Activated naive CD4-positive, alpha-beta T cell treated with anti-CD3 and anti-CD28 coated beads for 36 hours (primary cell): ENCODE results near the gene CGB7. TPM values are rescaled to one million over a fixed set of nuclear protein-coding genes. Genes with fewer than 3 reads are reported as not detected.
"Not testable (repeated sequence)": the region's sequence is repeated elsewhere in the genome, so short reads cannot be mapped to it uniquely, and the experiment has no call there.

Experiments
- CTCF ChIA-PET: fragments of 350-600 bp; sonication (Branson Sonifier 250); formaldehyde crosslinking; loops from one replicate; lab custom pipeline; 2021; ENCODE audit warnings: antibody characterized with exemption; lab: Charles Lee
- DNase-seq: peaks from one replicate; pipeline ENCODE4 v3.0.0-alpha.2; 2020
- H3K27ac Mint-ChIP-seq: one replicate; pipeline ENCODE4 v1.8.0; 2021; ENCODE audit warnings: mild to moderate bottlenecking, mixed read lengths
- H3K27me3 Mint-ChIP-seq: one replicate; pipeline ENCODE4 v1.8.0; 2021; ENCODE audit warnings: low read depth, mixed read lengths
- H3K36me3 Mint-ChIP-seq: one replicate; pipeline ENCODE4 v1.8.0; 2021; ENCODE audit warnings: low read depth, mixed read lengths
- H3K4me1 Mint-ChIP-seq: one replicate; pipeline ENCODE4 v1.8.0; 2021; ENCODE audit warnings: low read depth, mixed read lengths
- H3K4me3 Mint-ChIP-seq: one replicate; pipeline ENCODE4 v1.8.0; 2021; ENCODE audit warnings: mild to moderate bottlenecking, moderate library complexity, mixed read lengths
- H3K9me3 Mint-ChIP-seq: one replicate; pipeline ENCODE4 v1.8.0; 2021; ENCODE audit warnings: mixed read lengths
- intact Hi-C: fragments of 100-400 bp; cut with micrococcal nuclease; formaldehyde crosslinking; loops from one replicate; pipeline ENCODE4 v1.15.1; 2023
- total RNA-seq, 2 experiments: library from RNA; stranded (reverse); gene quantifications; one replicate each; pipeline ENCODE4 v1.2.3, GENCODE V29; 2021

The CGB7 gene
- total RNA-seq, 2 experiments from 2014 or later = not detected

DNA sequence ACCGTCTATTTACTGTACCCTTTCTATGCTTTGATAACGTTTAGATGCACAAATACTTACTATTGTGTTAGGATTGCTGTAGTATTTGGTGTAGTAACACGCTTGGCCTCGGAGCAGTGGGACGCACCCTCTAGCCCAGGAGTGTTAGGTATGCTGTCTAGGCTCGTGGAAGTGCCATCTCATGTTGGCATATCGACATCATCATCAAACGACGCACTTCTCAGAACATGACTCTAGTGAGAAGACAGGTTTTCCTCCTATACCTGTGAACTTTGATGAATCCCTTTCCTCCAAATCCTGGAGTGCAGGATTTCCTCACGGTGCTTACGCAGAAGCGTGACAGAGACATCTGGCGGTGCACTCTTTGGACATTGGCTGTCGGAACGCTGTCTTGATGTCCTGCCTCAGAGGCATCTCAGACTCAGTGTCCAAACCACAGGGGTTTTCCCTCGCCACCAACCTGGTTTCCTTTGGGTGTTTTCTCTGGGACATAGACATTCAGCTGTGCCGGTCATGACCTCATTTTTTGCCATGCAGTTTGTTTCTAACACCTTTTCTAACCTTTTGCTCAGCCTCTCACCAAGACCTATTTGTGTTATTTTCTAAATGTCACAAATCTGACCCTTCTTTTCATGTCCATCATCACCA, 34.0 kb upstream of the CGB7 start:
- Mint-ChIP-seq H3K4me3 (no peak overlapping the region), H3K36me3 (peaks cover 45% of the 10 kb centered on the region), H3K27ac (peak overlapping the region; percentile 33)

GRCh38 chr19:49086296-49086695, 28.7 kb upstream of the CGB7 start:
- peaks cover 39% of the 10 kb centered on the region for H3K36me3 Mint-ChIP-seq
- DNase-seq = no peak
- peaks cover 40% of the 10 kb centered on the region for H3K4me1 Mint-ChIP-seq
- intact Hi-C loops = loop anchor here (5.0 kb wide), 1 partner anchor 289 kb away; no protein-coding TSS in a partner anchor
- H3K27me3 Mint-ChIP-seq = no peaks in the 10 kb centered on the region
- peak overlapping the region; percentile 93 for H3K27ac Mint-ChIP-seq
- no peaks in the 10 kb centered on the region for H3K9me3 Mint-ChIP-seq
- CTCF ChIA-PET = interaction anchor here (1.5 to 1.7 kb wide), 2 partner anchors 12 to 20 kb away, joined by 3 to 7 read pairs; no protein-coding TSS in a partner anchor
- peak overlapping the region; percentile 96 for H3K4me3 Mint-ChIP-seq

More for the DNA sequence above, 34.0 kb upstream of the CGB7 start:
- Mint-ChIP-seq H3K4me1 (peaks cover 40% of the 10 kb centered on the region), H3K27me3 (no peaks in the 10 kb centered on the region), H3K9me3 (no peaks in the 10 kb centered on the region)
- no peak for DNase-seq
- CTCF ChIA-PET = no interaction called here
- intact Hi-C loops = no loop called here

DNA sequence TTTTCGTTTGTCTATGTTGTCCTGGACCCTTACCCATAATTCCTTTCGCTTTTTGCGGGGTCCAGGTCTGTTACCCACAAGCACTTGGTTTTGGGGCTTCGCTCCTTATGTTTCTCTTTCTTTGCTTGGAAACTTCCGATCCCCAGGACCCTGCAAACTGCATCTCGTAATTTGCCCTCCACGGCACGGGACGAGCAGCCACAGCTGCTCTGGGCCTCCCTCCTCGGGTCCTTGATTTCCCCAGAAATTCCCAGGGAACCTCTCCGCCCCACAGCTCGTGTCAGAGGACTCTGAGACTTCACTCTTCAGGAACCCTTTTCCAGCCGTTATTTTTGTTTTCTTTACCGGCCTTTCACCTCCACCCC, 28.3 kb upstream of the CGB7 start:
- intact Hi-C loops = loop anchor here (1.0 to 5.0 kb wide), 6 partner anchors 28 to 367 kb away; partner anchors contain the start of genes ALDH16A1, C19orf73, LIN7B and NUCB1
- no peak for DNase-seq
- Mint-ChIP-seq H3K4me3 (peak overlapping the region; percentile 96), H3K4me1 (peaks cover 37% of the 10 kb centered on the region), H3K27me3 (no peaks in the 10 kb centered on the region), H3K36me3 (peaks cover 36% of the 10 kb centered on the region), H3K27ac (peak overlapping the region; percentile 93), H3K9me3 (no peaks in the 10 kb centered on the region)
- CTCF ChIA-PET = interaction anchor here (1.5 kb wide), 1 partner anchor 21 kb away, joined by 3 read pairs; no protein-coding TSS in a partner anchor

DNA sequence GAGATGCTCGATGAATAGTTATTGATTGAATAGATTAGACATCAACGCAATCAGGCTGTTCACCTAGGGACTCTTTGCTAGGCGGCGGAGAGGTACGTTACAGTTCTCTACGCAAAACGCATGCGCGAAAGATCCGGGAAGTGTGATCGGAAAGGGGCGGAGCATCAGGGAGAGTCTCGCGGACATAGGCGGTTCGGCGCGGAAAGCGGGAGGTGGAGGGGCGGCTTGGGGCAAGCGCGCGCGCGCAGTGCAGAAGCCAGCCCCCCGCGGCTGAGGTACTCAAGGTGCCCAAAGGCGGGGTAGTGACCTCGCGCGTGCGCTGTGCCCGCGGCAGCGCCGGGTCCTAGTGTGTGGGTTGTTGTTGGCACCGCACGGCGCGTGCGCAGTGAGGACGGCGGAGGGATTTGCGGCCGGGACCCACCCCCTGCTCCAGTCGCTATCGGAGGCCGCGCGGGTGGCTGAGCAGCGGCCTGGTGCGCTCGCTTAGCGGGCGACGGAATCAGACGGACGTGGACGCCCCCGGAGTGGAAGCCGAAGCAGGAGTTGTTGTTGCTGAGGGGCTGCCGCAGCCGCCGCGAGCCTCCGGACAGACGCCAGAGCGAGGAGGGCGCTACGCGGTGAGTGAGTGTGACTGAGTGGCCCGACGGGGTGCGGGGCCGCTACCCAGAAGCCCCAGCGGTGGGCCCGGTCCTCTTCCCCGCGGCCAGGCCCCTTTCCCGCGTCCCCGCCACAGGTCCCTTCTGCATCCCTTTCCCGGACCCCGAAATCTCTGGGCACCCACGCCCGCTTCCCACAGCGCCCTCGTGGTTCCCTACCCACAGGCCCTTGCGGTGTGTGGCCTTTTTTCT, 27.7 kb upstream of the CGB7 start, which contains the start of gene SNRNP70:
Gene SNRNP70, plus strand, starts transcription at position 432 of the 848 bp plus-strand sequence. CDS start 964 bp downstream, outside the sequence.
- peak; percentile 99 for DNase-seq
- peaks cover 31% of the 10 kb centered on the region for H3K4me1 Mint-ChIP-seq
- peak within 1 kb of the TSS; percentile 96 for H3K4me3 Mint-ChIP-seq
- H3K27ac Mint-ChIP-seq = peak within 1 kb of the TSS; percentile 93
- CTCF ChIA-PET = interaction anchor here (1.5 kb wide), 1 partner anchor 21 kb away, joined by 3 read pairs; no protein-coding TSS in a partner anchor
- H3K9me3 Mint-ChIP-seq = no peaks in the 10 kb centered on the region
- H3K36me3 Mint-ChIP-seq = peaks cover 30% of the 10 kb centered on the region
- intact Hi-C loops = loop anchor here (1.0 to 5.0 kb wide), 6 partner anchors 29 to 368 kb away; partner anchors contain the start of genes ALDH16A1, C19orf73, LIN7B and NUCB1
- H3K27me3 Mint-ChIP-seq = no peaks in the 10 kb centered on the region

DNA sequence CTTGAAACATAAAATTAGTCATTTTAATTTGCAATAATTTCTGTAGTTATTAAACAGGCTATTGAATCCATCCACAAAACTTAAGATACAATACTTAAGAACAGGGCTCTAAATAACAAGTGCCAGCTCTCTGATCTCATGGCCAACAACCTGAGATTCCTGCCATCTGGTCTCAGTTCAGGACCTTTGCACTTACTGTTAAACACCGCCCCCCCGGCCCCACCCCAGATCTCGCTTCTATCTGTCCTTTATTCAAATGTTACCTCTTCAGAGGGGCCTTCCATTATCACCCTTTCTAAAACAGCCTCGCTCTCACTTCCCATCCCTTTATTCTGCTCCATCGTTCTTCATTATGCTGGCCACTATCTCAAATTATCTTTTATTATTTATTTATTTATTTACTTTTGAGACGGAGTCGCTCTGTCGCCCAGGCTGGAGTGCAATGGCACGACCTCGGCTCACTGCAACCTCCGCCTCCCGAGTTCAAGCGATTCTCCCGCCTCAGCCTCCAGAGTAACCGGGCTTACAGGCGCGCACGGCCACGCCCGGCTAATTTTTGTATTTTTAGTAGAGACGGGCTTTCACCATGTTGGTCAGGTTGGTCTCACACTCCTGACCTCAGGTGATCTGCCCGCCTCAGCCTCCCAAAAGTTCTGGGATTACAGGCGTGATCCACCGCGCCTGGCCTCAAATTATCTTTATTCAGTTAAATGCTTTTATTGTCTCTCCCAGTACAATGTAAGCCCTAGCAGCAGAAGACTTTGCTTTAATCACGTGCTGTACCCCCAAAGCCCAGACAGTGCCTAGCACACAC, 26.9 kb upstream of the CGB7 start:
- CTCF ChIA-PET = no interaction called here
- no peaks in the 10 kb centered on the region for H3K9me3 Mint-ChIP-seq
- no peaks in the 10 kb centered on the region for H3K27me3 Mint-ChIP-seq
- H3K27ac Mint-ChIP-seq = peak overlapping the region; percentile 93
- H3K36me3 Mint-ChIP-seq = peaks cover 26% of the 10 kb centered on the region
- DNase-seq = no peak
- peak overlapping the region; percentile 96 for H3K4me3 Mint-ChIP-seq
- H3K4me1 Mint-ChIP-seq = peaks cover 30% of the 10 kb centered on the region
- intact Hi-C loops = loop anchor here (1.0 to 5.0 kb wide), 6 partner anchors 30 to 369 kb away; partner anchors contain the start of genes ALDH16A1, C19orf73, LIN7B and NUCB1

DNA sequence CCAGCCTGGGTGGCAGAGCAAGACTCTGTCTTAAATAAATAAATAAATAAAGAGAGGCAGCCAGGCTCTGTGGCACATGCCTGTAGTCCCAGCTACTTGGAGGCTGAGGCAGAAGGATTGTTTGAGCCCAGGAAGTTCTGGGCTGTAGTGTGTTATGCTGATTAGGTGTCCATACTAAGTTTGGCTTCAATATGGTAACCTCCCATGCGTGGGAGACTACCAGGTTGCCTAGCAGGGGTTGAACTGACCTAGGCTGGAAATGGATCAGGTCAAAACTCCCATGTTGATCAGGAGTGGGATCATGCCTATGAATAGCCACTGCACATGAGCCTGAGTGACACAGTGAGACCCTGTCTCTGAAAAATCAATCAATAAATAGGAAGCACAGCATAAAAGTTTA, 23.7 kb upstream of the CGB7 start:
- Mint-ChIP-seq H3K27ac (no peak overlapping the region), H3K4me3 (no peak overlapping the region), H3K9me3 (no peaks in the 10 kb centered on the region), H3K4me1 (peaks cover 9% of the 10 kb centered on the region), H3K36me3 (peaks cover 8% of the 10 kb centered on the region), H3K27me3 (no peaks in the 10 kb centered on the region)
- intact Hi-C loops = no loop called here
- DNase-seq = no peak
- CTCF ChIA-PET = interaction anchor here (0.7 to 1.2 kb wide), 2 partner anchors 16 to 33 kb away, joined by 3 read pairs; partner anchors contain the start of gene LIN7B

DNA sequence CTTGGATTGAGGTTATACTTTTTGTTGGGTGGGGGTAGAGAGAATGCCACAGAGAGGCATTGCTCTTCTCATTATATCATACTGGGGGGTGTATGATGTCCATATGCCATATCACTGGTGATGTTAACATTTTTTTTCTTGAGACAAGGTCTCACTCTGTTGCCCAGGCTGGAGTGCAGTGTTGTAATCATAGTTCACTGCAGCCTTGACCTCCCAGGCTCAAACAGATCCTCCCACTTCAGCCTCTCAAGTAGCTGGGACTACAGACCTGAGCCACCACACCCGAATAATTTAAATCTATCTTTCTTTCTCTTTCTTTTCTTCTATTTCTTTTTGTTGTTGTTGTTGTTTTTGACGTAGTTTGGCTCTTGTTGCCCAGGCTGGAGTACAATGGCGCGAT, 22.8 kb upstream of the CGB7 start:
- Mint-ChIP-seq H3K27me3 (peaks cover 4% of the 10 kb centered on the region), H3K4me3 (no peak overlapping the region), H3K4me1 (peaks cover 5% of the 10 kb centered on the region), H3K36me3 (peaks cover 2% of the 10 kb centered on the region), H3K27ac (no peak overlapping the region), H3K9me3 (no peaks in the 10 kb centered on the region)
- intact Hi-C loops = no loop called here
- CTCF ChIA-PET = interaction anchor here (0.7 kb wide), 1 partner anchor 17 kb away, joined by 3 read pairs; no protein-coding TSS in a partner anchor
- no peak for DNase-seq

DNA sequence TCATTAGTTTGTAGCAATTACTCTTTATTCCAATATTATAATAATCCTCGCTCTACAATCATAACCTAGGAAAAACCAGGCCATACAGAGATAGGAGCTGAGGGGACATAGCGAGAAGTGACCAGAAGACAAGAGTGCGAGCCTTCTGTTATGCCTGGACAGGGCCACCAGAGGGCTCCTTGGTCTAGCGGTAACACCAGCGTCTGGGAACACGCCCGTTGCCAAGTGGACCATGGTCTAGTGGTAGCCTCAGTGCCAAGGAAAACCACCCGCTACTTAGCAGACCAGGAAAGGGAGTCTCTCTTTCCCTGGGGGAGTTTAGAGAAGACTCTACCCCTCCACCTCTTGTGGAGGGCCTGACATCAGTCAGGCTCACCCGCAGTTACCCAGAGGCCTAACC, 17.3 kb upstream of the CGB7 start:
- not testable (repeated sequence) for H3K9me3 Mint-ChIP-seq, H3K4me3 Mint-ChIP-seq, H3K36me3 Mint-ChIP-seq, H3K27ac Mint-ChIP-seq, H3K4me1 Mint-ChIP-seq
- H3K27me3 Mint-ChIP-seq = peaks cover 36% of the 10 kb centered on the region
- intact Hi-C loops = loop anchor here (1.0 to 10.0 kb wide), 3 partner anchors 70 to 150 kb away; no protein-coding TSS in a partner anchor
- DNase-seq = peak; percentile 48
- CTCF ChIA-PET = interaction anchor here (0.6 to 1.6 kb wide), 5 partner anchors 17 to 222 kb away, joined by 3 to 5 read pairs (median 4); partner anchors contain the start of gene CGB7

DNA sequence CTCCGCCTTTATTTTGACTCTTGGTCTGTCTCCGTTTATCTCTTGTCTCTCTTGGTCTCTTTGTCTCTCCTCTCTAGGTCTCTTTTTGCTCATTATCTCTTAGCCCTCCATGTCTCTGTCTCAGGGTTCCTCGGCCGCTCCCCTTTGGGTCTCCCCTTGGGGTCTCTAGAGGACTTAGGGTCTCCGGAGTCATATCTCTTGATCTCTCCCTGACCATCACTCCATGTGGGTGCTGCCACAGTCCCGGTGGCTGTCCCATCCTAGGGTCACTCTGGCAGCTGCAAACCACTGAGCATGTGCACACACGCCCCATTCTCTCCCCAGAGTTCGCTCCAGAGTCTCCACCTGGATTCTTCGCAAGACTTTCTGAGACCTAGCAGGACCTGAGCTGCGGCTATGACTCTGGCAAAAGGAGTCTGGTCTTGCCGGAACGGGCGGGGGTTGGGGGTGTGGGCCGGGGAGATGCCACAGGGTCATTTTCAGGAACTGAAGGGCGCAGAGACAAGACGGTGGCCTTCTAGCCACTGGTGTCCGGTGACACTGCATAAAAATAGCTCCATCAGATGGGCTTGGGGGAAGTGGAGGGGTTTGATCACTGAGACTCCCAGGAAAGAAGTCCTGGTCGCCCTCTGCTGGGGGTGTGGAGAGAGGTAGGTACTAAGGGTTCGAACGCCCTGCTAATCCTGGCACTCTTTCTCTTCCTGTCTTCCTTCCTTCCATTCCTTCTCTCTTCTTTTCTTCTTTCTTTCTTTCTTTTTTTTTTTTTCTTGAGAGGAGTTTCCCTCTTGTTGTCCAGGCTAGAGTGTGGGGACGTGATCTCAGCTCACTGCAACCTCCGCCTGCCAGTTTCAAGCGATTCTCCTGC, 16.2 kb upstream of the CGB7 start:
- Mint-ChIP-seq H3K9me3 (no peaks in the 10 kb centered on the region), H3K27ac (no peak overlapping the region), H3K27me3 (peaks cover 43% of the 10 kb centered on the region), H3K4me1 (peaks cover 9% of the 10 kb centered on the region), H3K36me3 (peaks cover 1% of the 10 kb centered on the region), H3K4me3 (no peak overlapping the region)
- peak; percentile 26 for DNase-seq
- CTCF ChIA-PET = interaction anchor here (0.6 to 1.6 kb wide), 3 partner anchors 16 to 223 kb away, joined by 3 to 5 read pairs (median 4); partner anchors contain the start of gene CGB7
- intact Hi-C loops = loop anchor here (2.0 to 10.0 kb wide), 2 partner anchors 71 to 151 kb away; no protein-coding TSS in a partner anchor

GRCh38 chr19:49071860-49072547, 14.5 kb upstream of the CGB7 start:
- peaks cover 1% of the 10 kb centered on the region for H3K36me3 Mint-ChIP-seq

More at GRCh38 chr19:49071860-49072547, 14.5 kb upstream of the CGB7 start:
- Mint-ChIP-seq H3K27ac (no peak overlapping the region), H3K9me3 (no peaks in the 10 kb centered on the region), H3K27me3 (peaks cover 50% of the 10 kb centered on the region), H3K4me3 (no peak overlapping the region), H3K4me1 (peaks cover 9% of the 10 kb centered on the region)
- peak; percentile 23 for DNase-seq
- intact Hi-C loops = loop anchor here (10.0 kb wide), 1 partner anchor 153 kb away; no protein-coding TSS in a partner anchor
- CTCF ChIA-PET = no interaction called here
